ENCODE results near the gene UNC13A.
"Not testable (repeated sequence)": the region's sequence is repeated elsewhere in the genome, so short reads cannot be mapped to it uniquely, and the experiment has no call there.

Gene UNC13A

DNA sequence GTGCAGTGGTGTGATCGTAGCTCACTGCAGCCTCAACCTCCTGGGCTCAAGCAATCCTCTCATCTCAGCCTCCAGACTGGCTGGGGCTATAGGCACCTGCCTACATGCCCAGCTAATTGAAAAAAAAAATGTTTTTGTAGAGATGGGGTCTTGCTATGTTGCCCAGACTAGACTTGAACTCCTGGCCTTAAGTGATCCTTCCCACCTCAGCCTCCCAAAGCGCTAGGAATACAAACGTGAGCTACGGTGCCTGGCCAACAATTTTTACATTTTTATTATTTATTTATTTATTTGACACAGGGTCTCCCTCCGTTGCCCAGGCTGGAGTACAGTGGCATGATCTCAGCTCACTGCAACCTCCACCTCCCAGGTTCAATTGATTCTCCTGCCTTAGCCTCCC, 117.9 kb downstream of the UNC13A start:
- DNase-seq (ENCODE audit: low spot score) = not testable (repeated sequence)

DNA sequence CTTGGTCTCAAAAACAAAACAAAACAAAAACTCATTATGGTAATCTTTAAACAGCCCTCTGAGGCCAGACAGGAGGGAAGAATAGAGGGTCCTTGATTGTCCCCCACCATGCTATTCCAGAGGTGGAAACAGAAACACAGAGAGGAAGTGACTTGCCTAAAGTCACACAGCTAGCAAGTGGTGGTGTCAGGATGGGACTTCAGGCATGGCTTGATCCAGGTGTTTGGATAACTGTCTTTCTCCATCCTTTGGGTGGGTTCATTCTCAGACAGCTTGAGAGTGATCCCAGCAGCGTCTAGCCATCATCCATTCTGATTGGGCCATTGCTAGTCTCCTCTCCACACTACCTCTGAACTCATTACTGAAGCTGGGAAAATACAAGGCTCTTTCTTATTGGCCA, 120.2 kb downstream of the UNC13A start:
- DNase-seq (ENCODE audit: low spot score) = no peak

DNA sequence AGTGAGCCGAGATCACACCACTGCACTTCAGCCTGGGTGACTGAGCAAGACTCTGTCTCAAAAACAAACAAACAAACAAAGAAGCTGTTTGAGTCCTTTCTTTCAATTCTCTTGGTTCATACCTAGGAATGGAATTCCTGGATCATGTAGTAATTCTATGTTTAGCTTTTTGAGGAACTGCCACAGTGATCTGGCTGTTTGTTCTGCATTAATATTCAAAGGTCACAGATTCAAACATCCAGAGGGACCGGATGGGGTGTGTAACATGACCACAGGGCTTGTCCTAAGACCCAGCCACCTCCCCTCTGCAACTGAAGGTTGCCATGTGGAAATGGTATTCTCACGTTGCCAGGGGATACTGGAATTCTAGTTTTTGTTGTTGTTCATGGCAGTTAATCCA, 122.5 kb downstream of the UNC13A start:
- DNase-seq (ENCODE audit: low spot score) = no peak

DNA sequence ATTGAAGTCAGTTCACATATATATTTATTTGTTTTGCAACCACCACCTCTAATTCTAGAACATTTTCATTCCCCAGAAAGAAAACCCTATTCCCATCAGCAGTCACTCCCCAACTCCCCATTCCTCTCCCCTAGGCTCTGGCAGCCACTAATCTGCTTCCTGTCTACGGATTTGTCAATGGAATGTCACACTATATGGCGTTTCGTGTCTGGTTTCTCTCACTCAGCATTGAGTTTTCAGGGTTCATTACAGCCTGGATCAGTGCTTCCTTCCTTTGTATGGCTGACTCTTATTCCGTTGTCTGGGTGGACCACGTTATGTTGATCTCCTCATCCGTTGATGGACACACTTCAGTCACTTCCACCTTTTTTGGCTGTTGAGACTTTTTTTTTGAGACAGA, 123.4 kb downstream of the UNC13A start:
- no peak for DNase-seq (ENCODE audit: low spot score)

DNA sequence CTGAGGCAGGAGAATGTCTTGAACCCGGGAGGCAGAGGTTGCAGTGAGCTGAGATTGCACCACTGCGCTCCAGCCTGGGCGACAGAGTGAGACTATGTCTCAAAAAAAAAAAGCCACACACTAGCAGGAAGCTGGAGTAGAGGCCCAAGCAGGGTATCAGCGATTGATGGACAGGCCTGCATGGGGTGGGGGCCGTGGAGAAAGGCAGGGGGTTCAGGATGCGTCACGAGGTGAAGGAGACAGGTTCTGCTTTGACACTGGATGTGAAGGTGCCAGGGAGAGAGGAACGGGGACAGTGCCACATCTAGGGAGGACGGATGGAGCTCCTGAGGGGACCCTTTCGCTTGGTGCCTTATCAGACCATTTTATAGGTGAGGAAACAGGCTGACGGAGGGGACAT, 125.6 kb downstream of the UNC13A start:
- no peak for DNase-seq (ENCODE audit: low spot score)

DNA sequence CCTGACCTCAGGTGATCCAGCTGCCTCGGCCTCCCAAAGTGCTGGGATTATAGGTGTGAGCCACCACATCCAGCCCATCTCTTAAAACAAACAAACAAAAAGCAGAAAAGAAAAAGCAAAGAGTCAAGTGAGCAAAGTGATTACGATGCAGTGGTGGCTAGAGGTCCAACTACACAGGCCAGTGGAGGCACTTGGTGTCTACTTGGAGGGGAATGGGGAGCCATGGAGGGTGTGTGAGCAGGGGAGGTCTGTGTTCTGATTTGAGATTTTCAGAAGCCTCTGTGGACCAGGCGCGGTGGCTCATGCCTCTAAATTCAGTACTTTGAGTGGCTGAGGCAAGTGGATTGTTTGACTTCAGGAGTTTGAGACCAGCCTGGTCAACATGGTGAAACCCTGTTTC, 126.1 kb downstream of the UNC13A start:
- no peak for DNase-seq (ENCODE audit: low spot score)

DNA sequence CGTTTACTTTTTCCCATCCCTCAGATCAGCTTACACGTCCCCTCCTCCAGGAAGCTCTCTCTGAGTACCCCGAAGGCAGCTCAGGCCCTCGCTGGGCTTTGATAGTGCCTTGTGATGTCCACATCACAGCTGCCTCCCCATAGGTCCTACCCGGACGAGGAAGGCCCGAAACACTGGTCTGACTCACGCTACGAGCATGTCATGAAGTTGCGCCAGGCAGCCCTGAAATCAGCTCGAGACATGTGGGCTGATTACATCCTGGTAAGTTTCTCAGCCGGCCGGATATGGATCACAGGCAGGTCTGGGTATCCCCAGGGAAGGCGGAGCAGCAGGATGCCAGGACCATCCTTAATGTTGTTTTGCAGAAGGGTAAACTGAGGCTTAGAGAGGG, 128.0 kb downstream of the UNC13A start:
- peak; percentile 63 for DNase-seq (ENCODE audit: low spot score)

DNA sequence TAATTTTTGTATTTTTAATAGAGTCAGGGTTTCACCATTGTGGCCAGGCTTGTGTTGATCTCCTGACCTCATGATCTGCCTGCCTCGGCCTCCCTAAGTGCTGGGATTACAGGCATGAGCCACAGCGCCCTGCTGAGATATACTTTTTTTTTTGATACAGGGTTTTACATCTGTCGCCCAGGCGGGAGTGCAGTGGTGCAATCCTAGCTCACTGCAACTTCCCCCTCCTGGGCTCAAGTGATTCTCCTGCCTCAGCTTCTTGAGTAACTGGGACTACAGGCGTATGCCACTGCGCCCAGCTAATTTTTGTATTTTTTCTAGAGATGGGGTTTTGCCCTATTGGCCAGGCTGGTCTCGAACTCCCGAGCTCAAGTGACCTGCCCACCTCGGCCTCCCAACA, 130.7 kb downstream of the UNC13A start:
- DNase-seq (ENCODE audit: low spot score) = no peak

DNA sequence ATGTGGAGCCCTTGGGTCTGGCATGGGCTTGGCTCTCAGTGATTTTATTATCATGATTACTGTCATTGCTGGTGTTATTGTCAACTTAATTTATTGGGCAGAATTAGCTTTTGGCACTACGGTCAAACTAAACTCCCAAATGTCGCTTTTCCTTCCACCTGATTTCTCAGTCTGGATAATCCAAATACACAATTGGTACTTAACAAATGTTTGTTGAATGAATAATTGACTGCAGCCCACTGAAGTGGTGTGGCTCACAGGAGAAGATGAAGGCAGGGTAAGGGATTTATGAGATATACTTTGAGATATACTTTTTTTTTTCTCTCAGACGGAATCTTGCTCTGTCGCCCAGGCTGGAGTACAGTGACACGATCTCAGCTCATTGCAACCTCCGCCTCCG, 131.2 kb downstream of the UNC13A start:
- no peak for DNase-seq (ENCODE audit: low spot score)

DNA sequence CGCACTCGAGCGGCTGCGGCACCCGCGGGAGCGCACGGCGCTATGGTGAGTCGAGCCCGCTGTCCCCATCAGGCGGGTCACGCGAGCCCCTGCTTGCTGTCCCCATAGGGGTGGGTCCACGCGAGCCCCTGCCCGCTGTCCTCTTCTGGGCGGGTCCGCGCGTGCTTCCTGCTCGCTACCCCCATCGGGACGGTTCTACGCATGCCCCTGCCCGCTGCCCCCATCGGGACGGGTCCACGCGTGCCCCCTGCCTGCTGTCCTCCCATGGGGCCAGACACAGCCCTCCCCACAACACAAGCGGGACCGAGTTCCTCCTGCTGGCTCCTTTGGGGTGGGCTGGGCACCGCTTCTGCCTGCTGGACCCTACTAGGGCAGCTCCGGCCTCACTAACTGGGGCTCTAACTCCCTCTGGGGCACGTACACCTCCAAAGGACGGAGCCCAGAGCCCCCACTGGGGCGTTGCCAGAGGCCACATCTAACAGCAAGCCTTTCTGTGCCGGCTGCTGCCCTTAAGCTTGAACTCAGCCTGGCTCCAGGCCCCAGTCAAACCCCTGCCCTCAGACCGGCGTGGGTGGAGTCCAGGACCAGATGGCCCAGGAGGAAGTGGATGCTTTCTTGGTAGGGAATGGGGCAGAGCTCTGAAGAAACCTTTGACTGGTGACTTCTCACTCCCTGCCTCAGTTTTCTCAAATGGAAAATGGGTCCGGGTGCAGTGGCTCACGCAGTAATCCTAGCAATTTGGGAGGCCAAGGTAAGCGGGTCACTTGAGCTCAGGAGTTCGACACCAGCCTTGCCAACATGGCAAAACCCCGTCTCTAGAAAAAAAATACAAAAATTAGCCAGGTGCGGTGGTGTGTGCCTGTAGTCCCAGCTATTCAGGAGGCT, 132.0 kb downstream of the UNC13A start:
- DNase-seq (ENCODE audit: low spot score) = peak; percentile 74

DNA sequence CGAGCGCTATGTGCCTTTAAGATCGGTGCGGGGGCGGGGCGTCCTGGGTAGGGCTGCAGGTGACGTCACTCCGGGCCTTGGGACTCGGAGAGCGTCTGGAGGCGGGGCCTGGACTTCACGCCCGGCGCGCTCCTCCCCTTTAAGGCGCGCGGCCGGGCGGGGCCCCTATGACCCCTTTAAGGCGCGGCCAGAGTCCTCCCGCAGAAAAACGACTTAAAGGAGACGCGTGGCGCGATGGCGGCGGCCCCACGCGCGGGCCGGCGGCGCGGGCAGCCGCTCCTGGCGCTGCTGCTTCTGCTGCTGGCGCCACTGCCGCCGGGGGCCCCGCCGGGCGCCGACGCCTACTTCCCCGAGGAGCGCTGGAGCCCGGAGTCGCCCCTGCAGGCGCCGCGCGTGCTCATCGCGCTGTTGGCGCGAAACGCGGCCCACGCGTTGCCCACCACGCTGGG, 132.7 kb downstream of the UNC13A start, which contains the start of gene COLGALT1:
COLGALT1 (plus strand) TSS at position 170 of the 449 bp plus-strand sequence; CDS start at position 235, 65 bp downstream.
- peak; percentile 99 for DNase-seq (ENCODE audit: low spot score)

DNA sequence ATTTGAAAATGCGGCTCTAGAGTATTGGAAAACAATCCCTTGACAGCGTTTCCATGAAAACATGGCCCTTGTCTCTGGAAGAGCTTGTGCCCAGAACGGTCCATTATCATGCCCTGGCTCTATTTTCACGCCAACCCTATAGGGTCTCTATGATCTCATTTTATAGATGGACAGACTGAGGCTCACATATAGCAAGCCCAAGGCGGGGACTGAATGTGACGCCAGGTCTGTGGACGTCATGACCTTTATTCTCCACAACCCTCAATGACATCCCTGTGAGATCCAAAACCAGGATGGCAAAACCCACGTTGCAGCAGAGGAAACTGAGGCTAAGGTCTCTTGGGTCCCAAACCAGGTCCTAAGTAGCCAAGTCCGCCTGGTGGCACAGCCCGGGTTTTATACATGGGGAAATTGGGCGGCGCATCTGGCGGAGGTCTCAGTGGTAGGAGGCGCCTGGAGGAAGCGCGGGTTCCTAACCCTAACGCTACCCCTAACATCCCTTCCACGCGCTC, 133.1 kb downstream of the UNC13A start:
- no peak for DNase-seq (ENCODE audit: low spot score)

DNA sequence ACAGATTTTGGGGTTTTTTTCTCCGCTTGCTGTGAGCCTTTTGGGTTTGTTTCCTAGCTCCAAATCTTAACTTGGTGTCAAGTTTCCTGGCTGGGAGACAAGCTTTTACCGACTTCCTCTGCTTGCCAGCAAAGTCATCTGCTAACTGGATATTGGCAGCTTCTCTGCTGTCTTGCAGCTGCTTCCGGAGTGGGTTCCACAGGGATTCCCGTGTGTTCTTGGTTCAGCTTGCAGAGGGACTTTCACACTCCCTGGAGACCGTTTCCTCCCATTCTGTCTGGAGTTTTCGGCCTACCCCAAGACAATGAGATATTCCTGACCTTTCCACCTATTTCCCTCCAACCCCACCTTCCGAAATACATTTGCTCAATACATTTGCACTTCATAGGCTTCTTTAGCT, 134.9 kb downstream of the UNC13A start:
- peak; percentile 83 for DNase-seq (ENCODE audit: low spot score)

DNA sequence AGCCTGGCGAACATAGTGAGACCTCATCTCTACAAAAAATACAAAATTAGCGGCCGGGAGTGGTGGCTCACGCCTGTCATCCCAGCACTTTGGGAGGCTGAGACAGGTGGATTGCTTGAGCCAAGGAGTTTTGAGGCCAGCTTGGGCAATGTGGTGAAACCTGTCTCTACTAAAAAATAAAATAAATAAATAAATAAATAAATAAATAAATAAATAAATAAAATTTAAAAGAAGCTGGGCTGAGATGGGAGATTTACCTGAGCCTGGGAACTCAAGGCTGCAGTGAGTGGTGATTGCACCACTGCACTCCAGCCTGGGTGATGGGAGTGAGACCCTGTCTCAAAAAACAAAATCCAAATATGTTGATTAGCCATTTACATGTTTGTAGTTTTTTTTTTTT, 135.4 kb downstream of the UNC13A start:
- DNase-seq (ENCODE audit: low spot score) = not testable (repeated sequence)
